Heart right ventricle (tissue), 16 donors: ENCODE data around the gene DENND1A. TPM values are rescaled to one million over a fixed set of nuclear protein-coding genes. Genes with fewer than 3 reads are reported as not detected.

Experiments used
- ATAC-seq, 8 donors: fragments of 200-7000 bp; cut with Tn5 transposase; one replicate each; pipeline ENCODE4 v1.9.1; 2020; ENCODE audit warnings: mild to moderate bottlenecking in 8 of 8, moderate library complexity in 8 of 8, moderate number of reproducible peaks in 1 of 8
- DNase-seq, 2 donors: peaks; one replicate each; pipeline ENCODE4 v3.0.0-alpha.2; 2020
- H3K27ac ChIP-seq, 10 donors: fragments of 200-600 bp; sonication (generic) in 2 of 10; one replicate each; pipeline versions ENCODE4 v1.5.0 to v1.8.0; 2020 to 2022; ENCODE audit warnings: mild to moderate bottlenecking in 3 of 10
- H3K27me3 ChIP-seq, 7 donors: fragments of 200-600 bp; one replicate each; pipeline ENCODE4 v1.8.0; 2021 to 2022; ENCODE audit warnings: mild to moderate bottlenecking in 2 of 7
- H3K36me3 ChIP-seq, 9 donors: fragments of 200-600 bp; sonication (generic) in 1 of 9; one replicate each; pipeline versions ENCODE4 v1.5.0 to v1.8.0; 2020 to 2022; ENCODE audit warnings: mild to moderate bottlenecking in 2 of 9
- H3K4me1 ChIP-seq, 9 donors: fragments of 200-600 bp; sonication (generic) in 1 of 9; one replicate each; pipeline versions ENCODE4 v1.5.0 to v1.8.0; 2020 to 2022; ENCODE audit warnings: mild to moderate bottlenecking in 4 of 9
- H3K4me3 ChIP-seq, 10 donors: fragments of 200-600 bp; sonication (generic) in 2 of 10; one replicate each; pipeline versions ENCODE4 v1.5.0 to v1.8.0; 2020 to 2022; ENCODE audit warnings: mild to moderate bottlenecking in 7 of 10, moderate library complexity in 2 of 10
- H3K9me3 ChIP-seq, 11 donors: fragments of 200-600 bp in 10 of 11; sonication (generic) in 2 of 11; one replicate each; pipeline versions ENCODE4 v1.5.0 to v1.8.0; 2013 to 2022; ENCODE audit warnings: mild to moderate bottlenecking in 2 of 11, control low read depth in 1 of 11, moderate library complexity in 1 of 11
- WGBS, 2 donors: extraction: QIAGEN DNeasy Blood & Tissue Kit; methylation state at CpG; one replicate each; pipeline ENCODE4 v1.1.7; 2013; ENCODE audit warnings: inconsistent platforms in 1 of 2; 5-methylcytosine and 5-hydroxymethylcytosine counted together
- intact Hi-C, 10 donors: fragments of 100-400 bp; cut with DNase I; formaldehyde crosslinking; loops; one replicate each; pipeline versions ENCODE4 v1.11.1 to v1.14.2; 2022
- polyA plus RNA-seq, 2 donors: library from polyadenylated mRNA; stranded (reverse); fragments of 200-250 nt; gene quantifications; one replicate each; pipeline ENCODE4 v1.2.3, GENCODE V29; 2013
- total RNA-seq, 10 donors: library from RNA; stranded (reverse); fragmentation: NEBNext Ultra II Directional in 3 of 10; extraction: Animal tissue kit (Norgen Biotek cat#: 25700) in 3 of 10; gene quantifications; one replicate each; pipeline versions ENCODE4 v1.2.1 to v1.2.4, GENCODE V29; 2021 to 2023
- TF ChIP-seq, protein P1 (sequence below), 9 donors: fragments of 200-600 bp; sonication (generic) in 2 of 9; IDR thresholded peaks; one replicate each; pipeline versions ENCODE4 v1.5.0 to v1.8.0; 2021 to 2022; ENCODE audit warnings: antibody characterized with exemption in 9 of 9, mild to moderate bottlenecking in 5 of 9, moderate library complexity in 1 of 9
- donor health status: Arrhythmogenic right ventricular cardiomyopathy.
- donor health status: ischemic (EF 13 %, LVEDD 7.1; RV severe dilation, severe dysfunction).
- donor health status: healthy with polysubstance abuse.
- donor health status: DM: no; HTN: yes; CAD: no.
- donor health status: DM: no; HTN: no; CAD: no.
- donor health status: ischemic (EF 25% LVEDD 6.9; RV normal size, moderate dysfunction).
- donor health status: ischemic (EF 25% LVEDD 5.7; RV mildly dilated, moderate dysfunction).
- donor health status: healthy.
- donor health status: DM: yes; HTN: yes; CAD: no.
- donor health status: Ischemic cardiomyopathy.
- donor health status: ischemic (EF 35%, LVEDD 5.7; RV mildly dilated, moderate dysfunction).
- donor health status: nonischemic (EF 11% LVEDD 7.7; RV severe dilation, severe dysfunction).
- donor health status: DM: yes; HTN: yes; CAD: no.
- donor health status: PGD.
- donor health status: ischemic (EF 29% LVEDD 5.4; RV normal size, mild dysfunction).
- donor health status: nonischemic (EF 23%, LVEDD 6.1; RV moderate dilation, normal function).

DENND1A gene
- total and polyA plus RNA-seq, 12 donors: 7.3 to 19.6 (median 12.2) TPM

DNA sequence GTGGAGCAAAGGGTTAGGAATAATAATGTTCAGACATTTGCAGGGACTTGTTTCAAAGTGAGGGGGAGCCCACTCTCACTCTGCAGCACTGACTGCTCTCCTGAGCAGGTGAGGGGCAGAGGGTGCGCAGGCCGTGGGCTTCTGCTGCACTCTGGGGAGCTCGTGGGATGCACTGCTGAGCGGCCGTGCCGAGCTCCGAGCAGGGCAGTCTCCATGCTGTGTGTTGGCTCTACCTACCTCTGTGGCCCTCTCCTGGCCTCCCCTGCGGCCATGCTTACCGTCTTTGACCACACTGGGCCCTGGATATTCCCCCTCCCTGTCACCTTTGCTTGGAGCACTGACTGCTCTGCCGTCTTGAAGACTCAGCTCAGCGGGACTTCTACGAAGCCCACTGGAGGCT lies 540.2 kb downstream of the DENND1A start:
- DNase-seq (no peak), ATAC-seq (no peak)
- no peaks in the 10 kb centered on the region for H3K27me3 ChIP-seq
- no peaks in the 10 kb centered on the region for H3K4me1 ChIP-seq
- H3K36me3 ChIP-seq: no peaks in the 10 kb centered on the region
- TF ChIP-seq, protein P1, sequence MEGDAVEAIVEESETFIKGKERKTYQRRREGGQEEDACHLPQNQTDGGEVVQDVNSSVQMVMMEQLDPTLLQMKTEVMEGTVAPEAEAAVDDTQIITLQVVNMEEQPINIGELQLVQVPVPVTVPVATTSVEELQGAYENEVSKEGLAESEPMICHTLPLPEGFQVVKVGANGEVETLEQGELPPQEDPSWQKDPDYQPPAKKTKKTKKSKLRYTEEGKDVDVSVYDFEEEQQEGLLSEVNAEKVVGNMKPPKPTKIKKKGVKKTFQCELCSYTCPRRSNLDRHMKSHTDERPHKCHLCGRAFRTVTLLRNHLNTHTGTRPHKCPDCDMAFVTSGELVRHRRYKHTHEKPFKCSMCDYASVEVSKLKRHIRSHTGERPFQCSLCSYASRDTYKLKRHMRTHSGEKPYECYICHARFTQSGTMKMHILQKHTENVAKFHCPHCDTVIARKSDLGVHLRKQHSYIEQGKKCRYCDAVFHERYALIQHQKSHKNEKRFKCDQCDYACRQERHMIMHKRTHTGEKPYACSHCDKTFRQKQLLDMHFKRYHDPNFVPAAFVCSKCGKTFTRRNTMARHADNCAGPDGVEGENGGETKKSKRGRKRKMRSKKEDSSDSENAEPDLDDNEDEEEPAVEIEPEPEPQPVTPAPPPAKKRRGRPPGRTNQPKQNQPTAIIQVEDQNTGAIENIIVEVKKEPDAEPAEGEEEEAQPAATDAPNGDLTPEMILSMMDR (IDR thresholded peaks at IDR 0.05): no peak
- H3K9me3 ChIP-seq: peaks cover 0 to 8% (median 0%) of the 10 kb centered on the region in 11 donors
- H3K27ac ChIP-seq: no peak overlapping the region
- WGBS, 2 donors: 73 to 85% methylated on average over 12 of the region's 12 CpGs
- intact Hi-C loops: loop anchor here in 1 of 10 donors (10.0 kb wide), 1 partner anchor 215 kb away; no protein-coding TSS in a partner anchor
- H3K4me3 ChIP-seq: no peak overlapping the region

DNA sequence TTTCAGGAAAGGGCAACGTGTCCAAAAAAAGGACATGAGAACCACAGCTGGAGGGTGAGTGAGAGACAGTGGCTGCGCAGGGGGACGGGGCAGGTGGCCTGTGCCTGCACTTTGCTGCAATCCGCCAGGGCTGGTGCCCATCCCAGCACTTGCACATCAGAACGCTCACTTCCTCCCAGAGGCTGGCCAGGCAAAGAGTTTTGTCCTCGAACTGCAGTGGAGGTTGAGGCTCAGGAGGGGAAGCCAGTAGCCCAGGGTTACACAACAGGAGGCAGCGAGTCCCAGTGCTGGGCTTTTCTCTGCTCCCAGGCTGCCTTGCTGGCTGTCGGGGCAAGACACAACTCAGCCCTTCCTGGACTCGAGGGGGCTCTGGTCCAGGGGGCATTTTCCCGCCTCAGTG lies 540.9 kb downstream of the DENND1A start:
- WGBS, 2 donors: 77 to 83% methylated on average over 10 of the region's 10 CpGs
- TF ChIP-seq, protein P1 (IDR thresholded peaks at IDR 0.05): no peak
- peaks cover 0 to under 1% (median 0%) of the 10 kb centered on the region in 9 donors for H3K36me3 ChIP-seq
- no peaks in the 10 kb centered on the region for H3K4me1 ChIP-seq
- no peak overlapping the region for H3K4me3 ChIP-seq
- intact Hi-C loops: no loop called here
- H3K9me3 ChIP-seq: peaks cover 0 to 8% (median 0%) of the 10 kb centered on the region in 11 donors
- no peak overlapping the region for H3K27ac ChIP-seq
- ATAC-seq (no peak), DNase-seq (no peak)
- no peaks in the 10 kb centered on the region for H3K27me3 ChIP-seq

DNA sequence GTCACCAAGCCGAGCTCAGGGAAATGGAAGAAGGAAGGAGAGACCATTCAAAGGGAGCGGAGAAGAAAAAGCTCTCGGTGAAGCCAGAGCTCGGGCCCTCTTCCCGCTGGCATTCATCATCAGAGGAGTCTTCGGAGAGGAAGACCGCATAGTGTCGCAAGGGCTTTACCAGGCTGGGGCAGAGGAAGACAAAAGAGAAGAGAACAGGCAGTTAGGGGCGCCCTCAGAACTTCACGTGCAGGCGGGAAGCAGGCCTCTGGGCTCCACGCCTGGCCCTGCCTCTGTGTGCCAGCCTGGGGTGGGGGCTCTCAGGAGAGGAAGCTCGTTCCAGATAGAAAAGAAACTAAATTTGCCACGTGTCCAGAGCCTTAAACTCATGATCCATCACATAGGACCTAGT lies 542.2 kb downstream of the DENND1A start:
- no peaks in the 10 kb centered on the region for H3K27me3 ChIP-seq
- H3K9me3 ChIP-seq: peaks cover 0 to 2% (median 0%) of the 10 kb centered on the region in 11 donors
- H3K4me1 ChIP-seq: no peaks in the 10 kb centered on the region
- no peak overlapping the region for H3K4me3 ChIP-seq
- no peak for ATAC-seq
- no peak for DNase-seq
- no peak overlapping the region for H3K27ac ChIP-seq
- TF ChIP-seq, protein P1 (IDR thresholded peaks at IDR 0.05): no peak
- intact Hi-C loops: no loop called here
- 84 to 85% methylated on average over 14 of the region's 14 CpGs for WGBS, 2 donors
- peaks cover 0 to 14% (median 0%) of the 10 kb centered on the region in 9 donors for H3K36me3 ChIP-seq

DNA sequence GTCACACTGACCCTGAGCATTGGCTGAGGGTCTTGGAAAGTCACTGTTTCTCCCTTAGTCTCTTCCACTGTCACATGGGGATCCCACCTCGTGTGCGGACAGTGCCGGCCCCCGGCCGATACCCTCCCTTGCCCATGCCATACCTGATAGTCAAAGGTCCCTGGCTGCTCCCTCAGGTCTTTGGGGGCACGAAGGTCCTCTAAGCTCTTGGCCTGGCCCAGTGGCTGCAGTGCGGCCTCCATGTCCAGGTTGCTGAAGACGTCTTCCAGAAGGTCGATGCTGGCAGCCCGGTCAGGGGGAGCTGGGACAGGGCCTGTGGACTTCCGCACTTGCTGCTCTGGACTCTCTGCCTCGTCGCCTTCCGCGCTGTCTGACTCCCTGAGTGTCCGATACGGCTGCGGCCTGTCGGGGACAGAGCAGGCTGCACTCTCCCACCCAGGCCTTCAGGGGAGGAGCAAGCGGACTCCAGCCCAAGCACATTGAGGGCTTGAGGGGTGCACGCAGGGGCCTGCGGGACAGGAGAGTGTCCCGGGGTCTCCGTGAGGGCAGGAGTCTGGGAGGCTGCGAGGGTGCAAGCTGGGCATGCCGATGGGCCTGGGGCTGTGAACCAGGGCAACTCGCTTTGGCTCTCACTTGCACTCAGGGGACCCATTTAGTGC lies 546.3 kb downstream of the DENND1A start:
- Histone ChIP-seq H3K4me3 (no peak overlapping the region), H3K9me3 (no peaks in the 10 kb centered on the region), H3K27me3 (no peaks in the 10 kb centered on the region), H3K4me1 (no peaks in the 10 kb centered on the region), H3K27ac (no peak overlapping the region), H3K36me3 (peaks cover 0 to 32% (median 0%) of the 10 kb centered on the region in 9 donors)
- TF ChIP-seq, protein P1 (IDR thresholded peaks at IDR 0.05): no peak
- ATAC-seq (no peak), DNase-seq (no peak)
- intact Hi-C loops: loop anchor here in 1 of 10 donors (2.0 kb wide), 1 partner anchor 29 kb away; no protein-coding TSS in a partner anchor
- 89 to 91% methylated on average over 26 to 27 of the region's 27 CpGs for WGBS, 2 donors
